T-helper 2 cell treated with Interferon-gamma antibody and Interleukin-4, amounts not matched to agents 100 ng/mL and 5 ng/mL, for 36 hours (primary cell): ENCODE results near the gene TAF4B. TPM values are rescaled to one million over a fixed set of nuclear protein-coding genes. Genes with fewer than 3 reads are reported as not detected.
"Not testable (repeated sequence)": the region's sequence is repeated elsewhere in the genome, so short reads cannot be mapped to it uniquely, and the experiment has no call there.

Source experiments
- intact Hi-C: fragments of 100-400 bp; cut with micrococcal nuclease; formaldehyde crosslinking; loops from one replicate; pipeline ENCODE4 v1.15.1; 2023
- total RNA-seq: library from RNA; stranded (reverse); gene quantifications from 2 replicates; pipeline ENCODE4 v1.2.3, GENCODE V29; 2022

Gene TAF4B
- total RNA-seq, 1 donor from 2014 or later: 10.1 TPM

DNA sequence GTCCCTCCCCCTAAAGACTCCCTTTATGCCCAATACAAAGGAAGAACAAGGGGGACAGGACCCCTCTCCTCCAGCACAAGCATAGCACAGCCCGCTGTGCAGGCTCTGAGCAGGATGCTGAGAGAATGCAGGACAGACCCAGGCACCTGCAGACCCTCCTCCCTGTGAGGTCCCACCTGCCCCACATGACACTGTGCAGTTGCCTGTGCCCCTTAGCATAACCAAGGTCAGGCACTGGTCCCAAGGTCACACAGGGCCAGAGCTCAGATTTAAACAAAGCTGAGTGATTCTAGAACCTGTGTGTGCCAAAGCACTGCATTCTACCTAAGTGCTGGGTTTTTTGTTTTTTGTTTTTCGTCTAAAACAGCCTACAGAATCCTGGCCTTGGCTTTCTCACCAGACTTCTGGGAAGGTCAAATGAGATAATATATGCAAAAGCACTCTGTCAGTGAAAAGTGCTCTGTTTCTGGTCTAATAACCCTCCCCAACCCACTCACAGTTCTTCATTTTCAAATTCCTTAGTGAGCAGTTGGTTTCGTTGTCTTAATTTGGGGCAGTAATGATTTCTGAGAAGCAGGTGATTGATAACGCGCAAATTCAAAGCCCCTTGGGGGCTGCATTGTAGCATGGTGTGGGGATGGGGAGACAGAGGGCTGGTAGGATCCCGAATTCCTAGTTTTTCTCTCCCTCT is 196.4 kb downstream of the TAF4B start:
- intact Hi-C loops: no loop called here

DNA sequence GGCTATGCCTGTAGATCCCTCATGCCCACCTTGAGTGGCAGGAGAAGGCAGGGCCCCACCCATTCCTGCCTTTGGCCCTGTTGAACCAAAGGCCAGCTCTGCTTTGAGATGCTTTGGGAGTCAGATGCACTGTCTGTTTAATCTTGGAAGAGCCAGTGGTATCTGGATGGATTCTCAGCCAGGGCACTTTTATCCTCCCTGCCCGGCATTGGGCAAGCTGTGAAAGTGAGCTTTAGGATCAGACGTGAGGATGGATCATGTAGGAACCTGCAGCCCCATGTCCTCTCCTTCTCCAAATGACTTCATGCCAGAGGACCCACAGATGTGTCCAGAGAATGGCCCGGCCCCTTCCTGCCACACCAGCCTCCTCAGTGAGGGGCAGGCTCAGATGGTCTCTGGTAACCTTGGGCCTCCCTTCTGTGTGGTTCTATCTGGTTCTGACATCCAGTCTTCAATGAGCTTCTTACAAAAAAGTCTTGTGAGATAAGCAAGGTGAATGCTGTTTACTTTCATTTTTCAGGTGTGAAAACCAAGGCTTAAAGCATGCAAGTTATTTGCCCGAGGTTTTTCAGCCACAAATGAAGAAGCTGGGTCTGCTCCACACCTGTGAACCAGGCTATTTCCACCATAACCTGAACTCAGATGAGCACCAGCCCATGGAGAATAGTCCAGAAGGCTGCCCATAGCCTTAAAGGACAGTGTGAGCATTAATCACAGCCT is 198.3 kb downstream of the TAF4B start:
- intact Hi-C loops: no loop called here

DNA sequence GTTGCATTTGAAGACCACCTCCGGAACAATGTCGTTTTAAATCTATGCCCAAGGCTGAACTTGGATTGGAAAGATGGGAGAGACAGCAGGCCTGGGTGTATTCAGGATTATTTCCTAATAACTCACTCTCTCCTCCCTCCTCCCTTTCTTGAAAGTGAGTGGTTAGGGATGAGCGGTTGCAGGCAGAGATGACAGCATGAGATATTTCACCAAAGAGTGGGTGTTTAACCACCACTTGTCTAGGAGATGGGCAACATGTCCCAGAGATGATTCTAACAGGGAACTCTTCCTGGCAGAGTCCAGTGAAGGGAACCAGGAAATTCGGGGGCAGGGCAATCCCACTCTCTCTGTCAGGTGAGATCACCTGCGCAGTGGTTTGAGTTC is 198.9 kb downstream of the TAF4B start:
- intact Hi-C loops: no loop called here

DNA sequence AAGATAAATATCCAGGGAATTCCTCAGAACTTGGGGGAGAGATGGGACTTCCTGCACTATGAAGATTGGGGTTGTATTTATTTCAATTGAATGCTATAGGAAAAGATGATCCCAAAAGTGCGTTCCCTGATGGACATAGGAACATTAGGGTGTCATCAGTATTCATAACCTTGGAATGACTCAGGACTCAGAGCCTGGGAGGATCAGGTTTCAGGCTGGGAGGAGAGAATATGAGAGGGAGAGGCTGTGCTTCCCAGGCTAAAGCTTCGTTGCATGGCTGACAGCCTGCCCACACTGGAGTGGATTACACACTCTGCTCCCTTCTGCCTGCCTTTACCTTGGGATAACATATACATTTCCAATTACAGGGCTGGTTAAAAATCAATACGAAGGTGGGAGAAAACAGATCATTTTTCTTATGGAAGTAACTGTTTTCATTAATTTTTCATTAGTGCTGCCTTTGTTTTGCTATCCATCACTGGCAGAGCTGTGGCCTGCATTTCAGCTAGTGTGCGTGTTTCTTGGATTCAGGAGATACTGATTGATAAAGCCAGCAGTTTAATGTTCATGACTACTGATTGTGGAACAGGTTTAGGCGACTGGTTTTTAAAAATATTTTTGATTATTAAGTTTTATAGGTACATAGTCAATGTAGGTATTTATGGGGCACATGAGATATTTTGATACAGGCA is 203.4 kb downstream of the TAF4B start:
- intact Hi-C loops: no loop called here

DNA sequence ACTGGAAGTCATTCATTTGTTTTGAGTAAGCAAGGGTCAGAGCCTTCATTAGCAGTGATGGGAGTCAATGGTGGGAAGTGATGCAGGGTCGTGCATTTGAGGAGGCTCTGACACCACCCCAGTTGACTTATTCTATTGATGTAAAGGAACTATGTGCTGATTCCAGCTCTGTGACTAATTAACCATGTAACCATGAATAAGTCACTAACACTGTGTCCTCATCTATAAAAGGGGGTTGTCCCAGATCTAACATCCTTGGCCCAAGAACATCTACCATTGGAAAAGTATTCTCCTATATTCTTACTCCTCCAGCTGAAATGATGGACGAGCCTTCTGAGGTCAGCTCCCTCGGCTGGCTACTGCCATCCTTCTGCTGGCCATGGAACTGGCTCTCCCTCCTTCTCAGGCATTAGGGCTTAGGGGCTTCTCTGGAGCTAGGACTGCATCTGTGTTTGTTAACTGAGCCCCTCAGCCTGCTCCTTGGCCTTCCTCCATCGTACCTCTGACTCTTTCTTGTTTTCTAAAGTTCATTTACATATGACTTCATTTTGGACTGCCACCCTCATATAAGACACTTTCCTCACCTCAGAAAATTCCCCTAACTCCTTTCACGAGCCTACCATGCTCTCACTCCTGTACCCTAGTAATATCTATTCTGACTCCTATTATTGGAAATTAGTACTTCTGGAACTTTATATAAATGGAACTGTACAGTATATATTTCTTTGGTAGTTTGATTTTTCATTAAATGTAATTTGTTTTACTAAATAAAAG is 206.6 kb downstream of the TAF4B start:
- intact Hi-C loops: no loop called here

DNA sequence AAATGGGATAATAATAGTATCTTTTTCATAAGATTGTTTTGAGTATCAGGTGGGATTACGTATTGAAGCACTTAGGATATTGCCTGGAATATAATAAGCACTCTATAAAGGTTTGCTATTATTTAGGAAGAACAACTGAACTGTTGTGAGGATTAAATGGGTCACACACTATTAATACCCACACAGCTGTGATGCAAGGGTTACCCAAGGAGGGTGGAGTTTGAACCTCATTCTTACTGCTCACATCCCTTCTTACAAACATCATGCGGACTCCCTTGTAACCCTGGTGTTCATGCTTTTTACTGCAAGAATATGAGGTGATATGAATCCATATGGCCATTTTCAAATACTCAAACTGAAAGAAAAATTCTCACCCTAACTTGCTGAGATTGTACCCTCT is 208.6 kb downstream of the TAF4B start:
- intact Hi-C loops: no loop called here

DNA sequence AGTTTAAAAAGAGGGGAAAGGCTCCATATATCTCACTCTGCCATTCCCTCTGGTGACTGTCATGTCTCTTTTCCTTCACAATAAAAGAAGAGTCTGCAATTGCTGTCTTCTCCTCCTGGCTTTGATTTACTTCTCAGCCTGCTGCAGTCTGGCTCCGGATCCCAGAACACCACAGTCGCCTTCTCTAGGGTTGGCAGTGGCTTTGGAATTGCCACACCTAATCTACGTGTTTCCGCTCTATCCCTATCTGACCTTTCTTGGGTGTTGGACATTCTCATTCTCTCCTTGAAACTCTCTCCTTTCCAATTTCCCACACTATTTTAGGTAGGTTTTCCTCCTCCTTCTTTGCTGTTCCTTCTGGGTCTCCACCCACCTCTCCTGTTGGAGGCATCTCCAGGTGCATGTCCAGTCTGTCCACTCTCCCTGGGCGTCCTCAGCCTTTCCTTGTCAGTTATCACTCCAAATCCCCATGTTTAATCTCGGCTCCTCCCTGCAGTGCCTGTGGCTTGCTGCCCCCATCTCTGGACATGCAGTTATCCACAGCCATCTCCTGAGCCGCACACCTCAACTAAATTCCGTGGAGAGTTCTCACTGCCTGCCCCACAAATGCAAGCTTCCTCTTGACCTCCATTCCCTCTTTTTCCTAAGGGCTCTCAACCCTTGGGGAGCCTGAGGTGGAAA is 209.3 kb downstream of the TAF4B start:
- intact Hi-C loops: no loop called here

DNA sequence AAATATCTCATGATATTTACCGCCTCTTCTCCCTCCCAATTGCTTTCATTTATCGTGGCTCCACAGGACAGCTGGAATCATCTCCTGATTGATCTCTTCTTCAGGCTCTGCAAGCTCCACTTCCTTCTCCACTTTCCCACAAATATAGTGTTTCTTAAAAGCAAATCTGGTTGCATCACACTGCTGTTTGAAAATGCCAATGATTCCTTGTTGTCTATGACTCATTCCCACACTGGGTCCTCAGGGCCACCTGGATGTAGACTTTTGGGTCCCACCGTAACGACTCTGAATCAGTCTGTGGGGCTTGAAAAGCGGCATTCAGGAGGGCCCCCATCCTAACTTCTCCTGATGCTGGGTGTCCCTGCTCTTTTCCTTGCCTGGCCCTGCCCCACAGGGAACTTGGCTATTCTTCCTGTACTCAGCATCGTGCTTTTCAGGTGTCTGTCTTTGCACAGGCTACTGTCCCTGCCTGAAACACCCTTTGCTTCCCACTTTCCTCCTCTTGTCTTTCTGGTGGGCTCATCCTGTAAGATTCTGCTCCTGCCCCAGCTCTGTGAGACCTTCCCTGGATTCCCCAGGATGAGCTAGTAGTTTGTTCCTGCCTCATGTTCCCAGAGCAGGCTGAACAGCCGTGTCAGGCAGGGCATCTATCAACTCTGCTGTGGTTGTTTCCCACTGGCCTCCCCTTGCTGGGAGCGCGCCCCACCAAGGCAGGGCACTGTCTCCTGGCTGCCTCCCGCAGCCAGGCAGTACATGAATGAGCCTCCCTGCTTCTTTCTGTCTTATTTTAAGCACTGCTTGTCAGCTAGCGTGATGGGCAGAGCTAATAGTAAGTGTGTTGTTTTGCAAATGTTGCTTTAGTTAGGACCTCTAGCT is 210.2 kb downstream of the TAF4B start:
- intact Hi-C loops: no loop called here

DNA sequence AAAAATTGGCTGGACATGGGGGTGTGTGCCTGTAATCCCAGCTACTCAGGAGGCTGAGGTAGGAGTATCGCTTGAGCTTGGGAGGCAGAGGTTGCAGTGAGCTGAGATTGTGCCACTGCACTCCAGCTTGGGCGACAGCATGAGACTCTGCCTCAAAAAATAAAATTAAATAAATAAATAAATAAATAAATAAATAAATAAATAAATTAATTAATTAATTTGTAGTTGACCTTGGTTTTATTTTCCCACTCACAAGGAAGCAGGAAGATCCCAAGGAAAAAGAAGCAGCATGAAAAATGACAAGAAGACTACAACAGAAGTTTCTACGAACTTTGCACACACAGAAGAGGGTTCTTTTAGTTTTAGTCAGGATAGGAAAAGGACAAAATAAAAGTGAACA is 211.4 kb downstream of the TAF4B start:
- intact Hi-C loops: not testable (repeated sequence)

DNA sequence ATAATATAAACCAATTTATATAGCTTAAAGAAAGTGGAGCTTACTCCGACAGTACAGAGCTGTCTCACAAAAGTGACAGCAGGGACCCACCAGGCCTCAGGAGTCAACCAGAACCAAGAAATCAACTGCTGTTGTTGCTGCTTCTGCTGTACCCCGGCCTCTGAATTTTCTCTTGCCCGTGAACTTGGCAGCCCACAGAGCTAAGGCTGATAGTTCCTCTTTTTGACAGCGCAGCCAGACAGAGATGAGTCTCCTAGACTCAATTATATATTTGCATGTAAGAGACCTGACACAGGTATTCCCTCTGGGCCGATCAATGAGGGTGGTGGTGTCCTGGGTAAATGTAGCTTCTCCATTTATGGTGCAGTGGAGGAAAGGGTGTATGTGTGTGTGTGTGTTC is 212.7 kb downstream of the TAF4B start:
- intact Hi-C loops: no loop called here

DNA sequence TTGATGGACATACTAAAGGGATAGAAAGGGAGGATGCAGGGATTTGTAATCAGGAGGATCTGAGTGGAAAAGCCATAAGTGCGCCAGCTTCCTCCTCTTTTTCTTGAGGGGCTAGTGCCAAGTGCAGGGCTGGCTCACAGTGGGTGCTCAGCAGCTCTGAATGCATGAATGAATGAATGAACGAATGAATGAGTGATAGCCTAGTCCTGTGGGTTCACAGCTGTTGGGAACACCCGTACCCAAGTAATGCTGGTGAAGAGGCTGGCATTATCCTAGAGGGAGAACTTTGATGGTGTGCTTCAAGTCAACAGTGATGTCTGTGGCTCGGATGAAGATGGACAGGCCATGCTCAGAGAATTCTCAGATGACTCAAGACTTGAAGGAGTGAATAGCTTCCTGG is 213.3 kb downstream of the TAF4B start:
- intact Hi-C loops: no loop called here

DNA sequence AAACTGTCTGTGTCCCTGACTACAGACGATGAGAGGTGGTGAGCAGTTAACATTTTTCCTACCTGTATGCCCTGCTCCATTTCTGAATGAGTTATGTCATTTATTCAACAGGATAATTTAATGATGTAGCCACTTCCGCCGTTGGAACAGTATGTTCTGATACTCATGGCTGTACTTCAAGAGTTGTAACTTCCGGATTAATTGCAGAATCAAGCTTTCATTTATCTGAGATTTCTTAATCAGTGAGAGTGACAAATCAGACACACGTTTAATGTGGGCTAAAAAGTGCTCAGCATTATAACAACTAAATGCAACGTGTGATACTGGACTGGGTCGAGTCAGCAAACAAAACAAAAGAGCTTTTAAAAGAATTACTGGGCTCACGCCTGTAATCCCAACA is 214.4 kb downstream of the TAF4B start:
- intact Hi-C loops: no loop called here

Other genes with a start within 250 kb of the TAF4B start
- gene SS18, start 135.8 kb upstream of the TAF4B start, total RNA-seq: 76.0 and 77.8 TPM in 2 replicates
- 1.6 and 1.7 TPM in 2 replicates for gene PSMA8, start 92.6 kb upstream of the TAF4B start, total RNA-seq